Effector CD8-positive, alpha-beta T cell (primary cell): ENCODE measurements around the gene EBLN2.

Experiments
- DNase-seq: peaks from one replicate; lab custom pipeline; 2025; lab: John Stamatoyannopoulos, UW

Gene EBLN2

GRCh38 chr3:73107215-73107614, 45.8 kb downstream of the EBLN2 start:
- DNase-seq: no peak

GRCh38 chr3:73107676-73108187, 46.3 kb downstream of the EBLN2 start:
- no peak for DNase-seq

GRCh38 chr3:73108750-73109149, 47.3 kb downstream of the EBLN2 start:
- no peak for DNase-seq

- no peak for DNase-seq
Measured at GRCh38 chr3:73110530-73110929, 49.1 kb downstream of the EBLN2 start.
